ENCODE results near the gene ADGRL2.

Gene ADGRL2

DNA sequence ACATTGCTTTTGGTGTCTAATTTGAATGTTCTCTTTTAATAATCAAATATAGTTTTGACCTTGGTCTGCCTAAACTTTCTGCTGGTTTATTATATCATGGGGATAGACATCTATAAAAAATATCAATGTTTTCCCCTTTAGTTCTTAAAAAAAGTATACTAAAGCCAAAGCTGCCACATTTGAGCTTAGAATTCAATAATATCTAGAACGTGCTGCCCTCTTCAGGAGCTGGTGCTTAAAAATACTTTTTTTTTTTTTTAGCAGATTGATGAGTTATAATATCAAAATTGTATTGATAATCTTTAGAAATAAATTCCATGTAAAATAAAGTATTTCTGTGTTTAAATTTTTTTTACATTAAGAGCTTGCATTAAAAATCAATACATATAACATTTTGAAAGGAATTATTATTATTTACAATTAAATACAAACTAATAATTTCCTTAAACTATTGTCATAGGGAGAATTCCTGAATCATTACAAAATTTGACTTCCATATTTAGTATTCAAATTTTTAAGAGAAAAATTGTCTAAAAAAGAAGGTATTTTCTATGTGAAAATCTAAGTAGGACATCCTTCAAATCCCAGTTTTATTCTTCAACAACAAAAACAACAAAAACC lies 40.1 kb upstream of the ADGRL2 start:
- H3K4me3 ChIP-seq (ENCODE audit: low read length): no peak overlapping the region
- DNase-seq (ENCODE audit: low read depth): peak; percentile 42
- TF ChIP-seq, protein P1, sequence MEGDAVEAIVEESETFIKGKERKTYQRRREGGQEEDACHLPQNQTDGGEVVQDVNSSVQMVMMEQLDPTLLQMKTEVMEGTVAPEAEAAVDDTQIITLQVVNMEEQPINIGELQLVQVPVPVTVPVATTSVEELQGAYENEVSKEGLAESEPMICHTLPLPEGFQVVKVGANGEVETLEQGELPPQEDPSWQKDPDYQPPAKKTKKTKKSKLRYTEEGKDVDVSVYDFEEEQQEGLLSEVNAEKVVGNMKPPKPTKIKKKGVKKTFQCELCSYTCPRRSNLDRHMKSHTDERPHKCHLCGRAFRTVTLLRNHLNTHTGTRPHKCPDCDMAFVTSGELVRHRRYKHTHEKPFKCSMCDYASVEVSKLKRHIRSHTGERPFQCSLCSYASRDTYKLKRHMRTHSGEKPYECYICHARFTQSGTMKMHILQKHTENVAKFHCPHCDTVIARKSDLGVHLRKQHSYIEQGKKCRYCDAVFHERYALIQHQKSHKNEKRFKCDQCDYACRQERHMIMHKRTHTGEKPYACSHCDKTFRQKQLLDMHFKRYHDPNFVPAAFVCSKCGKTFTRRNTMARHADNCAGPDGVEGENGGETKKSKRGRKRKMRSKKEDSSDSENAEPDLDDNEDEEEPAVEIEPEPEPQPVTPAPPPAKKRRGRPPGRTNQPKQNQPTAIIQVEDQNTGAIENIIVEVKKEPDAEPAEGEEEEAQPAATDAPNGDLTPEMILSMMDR (conservative IDR thresholded peaks at IDR 0.05; ENCODE audit: low read length): peak; percentile 69

DNA sequence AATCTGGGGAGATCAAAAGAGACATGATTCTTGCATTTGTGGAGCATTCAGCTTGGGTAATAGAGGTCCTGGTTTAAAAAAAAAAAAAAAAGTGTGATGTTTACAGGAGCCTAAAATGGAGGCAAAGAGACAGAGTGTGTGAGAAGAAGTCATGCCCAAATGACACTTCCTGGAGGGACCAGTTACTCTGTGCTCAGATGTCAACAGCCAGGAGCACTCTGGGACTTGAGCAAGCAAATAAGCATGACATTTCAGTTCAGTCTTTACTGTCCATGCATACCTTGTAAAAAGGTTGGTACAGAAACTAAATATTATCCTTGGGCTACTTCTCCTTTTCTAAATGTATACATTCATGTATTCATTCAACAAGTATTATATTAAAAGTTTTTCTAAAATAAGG lies 25.2 kb upstream of the ADGRL2 start:
- DNase-seq (ENCODE audit: low read depth): no peak
- H3K4me3 ChIP-seq (ENCODE audit: low read length): no peak overlapping the region
- TF ChIP-seq, protein P1 (conservative IDR thresholded peaks at IDR 0.05; ENCODE audit: low read length): no peak

DNA sequence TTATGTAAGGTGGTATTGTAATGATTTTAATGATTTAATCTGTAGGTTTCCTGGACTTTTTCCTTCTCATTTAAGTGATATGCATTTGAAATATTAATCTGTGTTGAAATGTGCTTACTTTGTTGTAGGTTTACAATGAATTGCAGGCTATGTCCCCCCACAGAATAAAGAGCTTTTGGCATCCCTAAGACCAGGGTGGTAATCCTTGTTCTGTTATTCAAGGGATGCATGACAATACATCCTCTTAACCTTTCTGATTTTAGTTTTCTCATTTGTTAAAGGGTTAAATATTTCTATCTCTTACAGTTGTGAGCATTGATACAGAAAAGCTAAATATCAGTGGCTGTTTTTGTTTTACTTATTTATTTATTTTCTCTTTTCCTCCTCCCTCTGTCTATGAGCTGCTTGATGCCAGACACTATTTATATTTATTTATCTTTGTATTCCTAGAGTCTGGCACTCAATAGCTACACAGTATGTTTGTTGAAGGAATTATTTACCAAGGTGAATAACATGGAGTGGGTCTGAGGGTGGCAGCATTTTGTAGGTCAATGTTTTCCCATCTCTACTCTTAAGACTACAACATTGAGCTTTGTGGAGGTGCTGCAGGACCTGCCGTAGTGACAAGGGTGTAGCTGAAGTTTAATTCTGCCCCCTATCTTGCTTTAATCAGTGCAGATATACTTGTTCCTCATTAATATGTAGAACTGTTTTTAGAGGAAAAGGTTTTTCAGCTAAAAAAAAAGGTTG lies 19.9 kb upstream of the ADGRL2 start:
- TF ChIP-seq, protein P1 (conservative IDR thresholded peaks at IDR 0.05; ENCODE audit: low read length): no peak
- no peak overlapping the region for H3K4me3 ChIP-seq (ENCODE audit: low read length)
- DNase-seq (ENCODE audit: low read depth): no peak

DNA sequence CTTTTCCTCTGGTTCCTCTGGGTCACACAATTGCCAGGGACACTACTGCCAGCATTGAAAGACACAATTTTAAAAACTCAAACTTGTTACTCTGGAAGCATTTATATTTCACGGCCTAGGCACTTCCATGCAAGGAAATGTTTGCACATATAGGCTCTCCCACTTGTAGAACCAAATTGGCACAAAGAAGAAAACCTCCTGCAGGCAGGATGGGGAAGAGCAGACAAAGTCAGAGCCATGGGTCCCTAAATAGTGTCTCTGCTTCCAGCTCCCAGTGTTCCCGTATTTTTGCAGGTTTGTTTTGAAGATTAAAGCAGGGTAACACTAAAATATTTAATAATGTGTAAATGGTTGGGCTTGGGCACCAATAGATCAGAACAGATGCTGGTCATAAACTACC lies 19.0 kb upstream of the ADGRL2 start:
- TF ChIP-seq, protein P1 (conservative IDR thresholded peaks at IDR 0.05; ENCODE audit: low read length): 0 out of 2 replicates have a peak, but pooled peaks have one; percentile 8
- H3K4me3 ChIP-seq (ENCODE audit: low read length): no peak overlapping the region
- no peak for DNase-seq (ENCODE audit: low read depth)

DNA sequence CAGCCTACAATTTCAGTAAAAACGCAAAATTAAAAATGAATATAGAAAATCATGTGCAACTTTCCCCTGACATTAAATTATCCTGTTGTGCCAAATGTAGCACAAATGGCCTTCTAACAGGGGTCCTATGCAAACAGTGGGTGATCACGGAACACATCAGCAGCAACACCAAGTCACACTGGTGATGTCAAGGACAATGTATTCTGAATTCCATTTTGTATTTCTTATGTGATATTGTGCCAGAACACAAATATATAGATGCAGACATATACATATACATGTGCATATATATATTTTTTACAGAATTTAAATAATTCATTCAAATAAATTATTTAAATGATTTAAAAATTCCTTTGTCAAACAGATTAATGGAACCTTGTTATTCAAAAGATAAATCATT lies 8.6 kb upstream of the ADGRL2 start:
- no peak overlapping the region for H3K4me3 ChIP-seq (ENCODE audit: low read length)
- TF ChIP-seq, protein P1 (conservative IDR thresholded peaks at IDR 0.05; ENCODE audit: low read length): no peak
- DNase-seq (ENCODE audit: low read depth): no peak

DNA sequence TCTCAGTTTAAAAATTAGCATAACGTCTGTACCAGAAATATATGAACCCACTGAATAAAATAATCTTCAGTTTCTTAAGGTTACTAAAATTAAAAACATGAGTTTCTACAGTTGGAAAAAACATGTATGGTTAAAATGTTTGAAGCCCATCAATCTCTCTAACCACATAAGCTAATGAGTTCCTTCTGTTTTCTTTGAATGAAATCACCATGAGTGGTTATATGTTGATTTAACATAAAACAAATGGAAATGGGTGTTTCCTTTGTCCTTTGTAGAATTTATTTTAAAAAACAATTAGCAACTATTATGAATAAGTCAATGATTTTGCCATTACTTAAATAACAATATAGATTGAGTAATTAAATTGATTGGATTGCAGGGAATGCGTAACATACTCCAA lies 3.0 kb upstream of the ADGRL2 start:
- TF ChIP-seq, protein P1 (conservative IDR thresholded peaks at IDR 0.05; ENCODE audit: low read length): no peak
- H3K4me3 ChIP-seq (ENCODE audit: low read length): no peak overlapping the region
- DNase-seq (ENCODE audit: low read depth): no peak

Data from AG10803 (cell line).